ENCODE data around the gene ACTR2. TPM values are rescaled to one million over a fixed set of nuclear protein-coding genes. Genes with fewer than 3 reads are reported as not detected.
"Not testable (repeated sequence)": the region's sequence is repeated elsewhere in the genome, so short reads cannot be mapped to it uniquely, and the experiment has no call there.

ACTR2 gene
- total RNA-seq, 4 donors from 2014 or later: 41.5 to 56.9 (median 49.8) TPM

DNA sequence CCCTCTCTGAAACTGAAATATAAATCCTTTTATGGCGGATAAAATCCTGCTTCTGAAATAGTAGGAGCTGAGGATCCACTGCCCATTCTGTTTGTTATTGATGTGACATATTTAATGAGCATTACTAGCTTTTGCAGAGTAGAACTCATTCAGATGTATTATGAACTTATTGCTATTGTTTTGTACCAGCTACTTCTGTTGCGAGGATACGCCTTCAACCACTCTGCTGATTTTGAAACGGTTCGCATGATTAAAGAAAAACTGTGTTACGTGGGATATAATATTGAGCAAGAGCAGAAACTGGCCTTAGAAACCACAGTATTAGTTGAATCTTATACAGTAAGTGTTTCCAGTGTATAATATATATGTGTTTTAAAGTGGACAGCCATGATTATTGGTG, 27.7 kb downstream of the ACTR2 start:
- Histone ChIP-seq H3K4me3 (no peak overlapping the region), H3K36me3 (peaks cover 58% of the 10 kb centered on the region), H3K27ac (no peak overlapping the region), H3K27me3 (no peaks in the 10 kb centered on the region), H3K9me3 (no peaks in the 10 kb centered on the region), H3K4me1 (no peaks in the 10 kb centered on the region)
- 91% methylated on average over 6 of the region's 6 CpGs for WGBS
- TF ChIP-seq, protein P1, sequence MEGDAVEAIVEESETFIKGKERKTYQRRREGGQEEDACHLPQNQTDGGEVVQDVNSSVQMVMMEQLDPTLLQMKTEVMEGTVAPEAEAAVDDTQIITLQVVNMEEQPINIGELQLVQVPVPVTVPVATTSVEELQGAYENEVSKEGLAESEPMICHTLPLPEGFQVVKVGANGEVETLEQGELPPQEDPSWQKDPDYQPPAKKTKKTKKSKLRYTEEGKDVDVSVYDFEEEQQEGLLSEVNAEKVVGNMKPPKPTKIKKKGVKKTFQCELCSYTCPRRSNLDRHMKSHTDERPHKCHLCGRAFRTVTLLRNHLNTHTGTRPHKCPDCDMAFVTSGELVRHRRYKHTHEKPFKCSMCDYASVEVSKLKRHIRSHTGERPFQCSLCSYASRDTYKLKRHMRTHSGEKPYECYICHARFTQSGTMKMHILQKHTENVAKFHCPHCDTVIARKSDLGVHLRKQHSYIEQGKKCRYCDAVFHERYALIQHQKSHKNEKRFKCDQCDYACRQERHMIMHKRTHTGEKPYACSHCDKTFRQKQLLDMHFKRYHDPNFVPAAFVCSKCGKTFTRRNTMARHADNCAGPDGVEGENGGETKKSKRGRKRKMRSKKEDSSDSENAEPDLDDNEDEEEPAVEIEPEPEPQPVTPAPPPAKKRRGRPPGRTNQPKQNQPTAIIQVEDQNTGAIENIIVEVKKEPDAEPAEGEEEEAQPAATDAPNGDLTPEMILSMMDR (IDR thresholded peaks at IDR 0.05): no peak
- TF ChIP-seq EP300 (IDR thresholded peaks at IDR 0.05) (no peak), POLR2AphosphoS5 (IDR thresholded peaks at IDR 0.05) (no peak), POLR2A (IDR thresholded peaks at IDR 0.05) (no peak)
- no peak for DNase-seq (ENCODE audit: low spot score in 2 of 2)

- DNase-seq (ENCODE audit: low spot score in 2 of 2): no peak
- Histone ChIP-seq H3K4me3 (no peak overlapping the region), H3K27ac (no peak overlapping the region), H3K4me1 (no peaks in the 10 kb centered on the region), H3K27me3 (no peaks in the 10 kb centered on the region), H3K36me3 (peaks cover 59% of the 10 kb centered on the region), H3K9me3 (no peaks in the 10 kb centered on the region)
- TF ChIP-seq POLR2A (IDR thresholded peaks at IDR 0.05): no peak
- TF ChIP-seq, protein P1 (IDR thresholded peaks at IDR 0.05): no peak
- no peak for TF ChIP-seq EP300 (IDR thresholded peaks at IDR 0.05)
- no peak for TF ChIP-seq POLR2AphosphoS5 (IDR thresholded peaks at IDR 0.05)
- WGBS: 91% methylated on average over 1 of the region's 1 CpG
Measured at GRCh38 chr2:65256054-65256453, 28.4 kb downstream of the ACTR2 start.

GRCh38 chr2:65257866-65258265, 30.2 kb downstream of the ACTR2 start:
- not testable (repeated sequence) for H3K4me1 ChIP-seq; H3K9me3 ChIP-seq; H3K27ac ChIP-seq; H3K27me3 ChIP-seq; H3K4me3 ChIP-seq; DNase-seq (ENCODE audit: low spot score in 2 of 2)
- H3K36me3 ChIP-seq: peaks cover 56% of the 10 kb centered on the region

GRCh38 chr2:65261676-65262075, 34.0 kb downstream of the ACTR2 start:
- DNase-seq (ENCODE audit: low spot score in 2 of 2): no peak
- no peak overlapping the region for H3K27ac ChIP-seq
- H3K27me3 ChIP-seq: no peaks in the 10 kb centered on the region
- H3K4me1 ChIP-seq: no peaks in the 10 kb centered on the region
- TF ChIP-seq EP300 (IDR thresholded peaks at IDR 0.05) (no peak), POLR2A (IDR thresholded peaks at IDR 0.05) (no peak), POLR2AphosphoS5 (IDR thresholded peaks at IDR 0.05) (no peak)
- TF ChIP-seq, protein P1 (IDR thresholded peaks at IDR 0.05): no peak
- WGBS: 79% methylated on average over 3 of the region's 3 CpGs
- H3K36me3 ChIP-seq: peaks cover 44% of the 10 kb centered on the region
- no peaks in the 10 kb centered on the region for H3K9me3 ChIP-seq
- no peak overlapping the region for H3K4me3 ChIP-seq

GRCh38 chr2:65263262-65263661, 35.6 kb downstream of the ACTR2 start:
- no peak overlapping the region for H3K27ac ChIP-seq
- DNase-seq (ENCODE audit: low spot score in 2 of 2): no peak
- 67% methylated on average over 1 of the region's 1 CpG for WGBS
- H3K4me1 ChIP-seq: no peaks in the 10 kb centered on the region
- TF ChIP-seq POLR2AphosphoS5 (IDR thresholded peaks at IDR 0.05) (no peak), EP300 (IDR thresholded peaks at IDR 0.05) (no peak), POLR2A (IDR thresholded peaks at IDR 0.05) (no peak)
- TF ChIP-seq, protein P1 (IDR thresholded peaks at IDR 0.05): no peak
- peaks cover 51% of the 10 kb centered on the region for H3K36me3 ChIP-seq
- no peaks in the 10 kb centered on the region for H3K9me3 ChIP-seq
- no peaks in the 10 kb centered on the region for H3K27me3 ChIP-seq
- no peak overlapping the region for H3K4me3 ChIP-seq

DNA sequence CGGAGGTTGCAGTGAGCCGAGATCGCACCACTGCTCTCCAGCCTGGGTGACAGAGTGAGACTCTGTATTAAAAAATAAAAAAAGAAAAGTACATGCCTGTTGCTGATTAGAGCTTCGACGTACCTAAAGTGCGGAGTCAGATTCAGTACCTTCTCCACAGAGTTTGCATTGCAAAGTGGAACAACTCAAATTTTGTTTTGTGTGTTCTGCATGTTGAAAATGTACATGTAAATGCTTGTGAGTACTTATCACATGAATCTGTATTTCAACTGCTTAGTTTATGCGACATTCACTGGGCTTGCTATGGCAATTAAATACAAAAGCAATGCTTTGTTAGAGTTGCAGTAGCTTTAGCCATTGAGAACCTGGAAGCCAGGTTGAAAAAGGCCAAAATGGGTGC, 36.4 kb downstream of the ACTR2 start:
- Histone ChIP-seq H3K36me3 (peaks cover 53% of the 10 kb centered on the region), H3K4me1 (no peaks in the 10 kb centered on the region)
- WGBS: 95% methylated on average over 7 of the region's 7 CpGs

More for the DNA sequence above, 36.4 kb downstream of the ACTR2 start:
- Histone ChIP-seq H3K27me3 (no peaks in the 10 kb centered on the region), H3K4me3 (no peak overlapping the region), H3K27ac (no peak overlapping the region), H3K9me3 (no peaks in the 10 kb centered on the region)
- TF ChIP-seq POLR2AphosphoS5 (IDR thresholded peaks at IDR 0.05) (no peak), EP300 (IDR thresholded peaks at IDR 0.05) (no peak), POLR2A (IDR thresholded peaks at IDR 0.05) (no peak)
- TF ChIP-seq, protein P1 (IDR thresholded peaks at IDR 0.05): no peak
- no peak for DNase-seq (ENCODE audit: low spot score in 2 of 2)
